CD4-positive, alpha-beta T cell treated with Interleukin-10 for 1 hour (primary cell): ENCODE measurements around the gene FAM120A.

ENCODE experiments used
- DNase-seq: peaks from one replicate; pipeline ENCODE4 v3.0.0-alpha.2; 2020

FAM120A gene

DNA sequence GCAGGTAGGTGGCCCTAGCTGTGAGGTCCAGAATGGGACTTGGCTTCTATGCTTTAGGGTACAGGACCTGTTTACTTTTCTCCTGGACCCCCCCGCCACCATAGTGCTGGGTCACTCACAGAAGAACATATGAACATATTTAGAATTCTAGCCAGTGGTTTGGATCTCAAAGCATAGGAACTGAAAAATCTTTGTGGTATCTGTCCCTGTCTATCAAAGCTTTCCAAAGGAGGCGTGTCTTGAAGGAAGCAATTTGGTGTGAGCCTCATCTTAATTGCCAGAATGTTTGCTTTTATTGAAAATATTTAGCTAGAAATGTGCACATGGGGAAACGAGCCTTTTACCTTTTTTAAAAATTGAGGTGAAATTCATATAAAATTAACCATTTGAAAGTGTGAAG, 131.1 kb downstream of the FAM120A start:
- no peak for DNase-seq

DNA sequence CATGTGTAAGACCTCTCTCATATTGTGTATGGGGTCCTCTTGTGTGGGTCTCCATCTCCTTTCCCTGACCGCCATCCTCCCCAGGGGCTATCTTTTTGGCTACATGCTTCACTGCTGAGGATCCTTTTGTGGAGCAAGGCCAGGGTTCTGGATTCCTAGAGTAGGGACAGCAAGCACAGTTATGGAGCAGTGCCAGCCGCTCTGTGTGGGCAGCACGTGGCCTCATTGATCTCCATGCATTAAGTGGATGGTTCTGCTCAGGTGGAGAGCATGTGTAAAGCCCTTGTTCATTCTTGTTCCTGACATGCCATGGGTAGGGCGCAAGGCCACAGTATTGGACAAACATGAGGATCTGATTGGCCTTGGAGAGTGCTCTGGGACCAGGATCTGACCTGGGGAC, 133.8 kb downstream of the FAM120A start:
- no peak for DNase-seq

DNA sequence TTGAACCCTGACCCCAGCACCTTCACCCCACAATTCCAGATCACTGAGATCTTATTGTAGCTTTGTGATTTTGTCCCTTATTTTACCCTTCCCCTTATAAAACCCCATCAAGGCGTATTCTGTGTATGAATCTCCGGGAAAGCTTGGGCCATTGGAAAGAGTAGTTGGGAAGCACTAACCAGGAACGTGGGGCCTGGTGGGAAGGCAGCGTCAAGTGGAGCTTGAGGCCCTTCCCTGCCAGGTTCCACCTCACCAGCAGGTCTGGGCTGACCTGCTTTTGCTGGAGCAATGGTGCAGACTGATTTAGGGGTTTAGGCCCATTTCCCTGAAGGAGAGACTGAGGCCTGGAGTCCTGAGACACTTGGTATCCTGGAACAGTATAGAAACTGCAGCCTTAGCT, 134.2 kb downstream of the FAM120A start:
- no peak for DNase-seq

DNA sequence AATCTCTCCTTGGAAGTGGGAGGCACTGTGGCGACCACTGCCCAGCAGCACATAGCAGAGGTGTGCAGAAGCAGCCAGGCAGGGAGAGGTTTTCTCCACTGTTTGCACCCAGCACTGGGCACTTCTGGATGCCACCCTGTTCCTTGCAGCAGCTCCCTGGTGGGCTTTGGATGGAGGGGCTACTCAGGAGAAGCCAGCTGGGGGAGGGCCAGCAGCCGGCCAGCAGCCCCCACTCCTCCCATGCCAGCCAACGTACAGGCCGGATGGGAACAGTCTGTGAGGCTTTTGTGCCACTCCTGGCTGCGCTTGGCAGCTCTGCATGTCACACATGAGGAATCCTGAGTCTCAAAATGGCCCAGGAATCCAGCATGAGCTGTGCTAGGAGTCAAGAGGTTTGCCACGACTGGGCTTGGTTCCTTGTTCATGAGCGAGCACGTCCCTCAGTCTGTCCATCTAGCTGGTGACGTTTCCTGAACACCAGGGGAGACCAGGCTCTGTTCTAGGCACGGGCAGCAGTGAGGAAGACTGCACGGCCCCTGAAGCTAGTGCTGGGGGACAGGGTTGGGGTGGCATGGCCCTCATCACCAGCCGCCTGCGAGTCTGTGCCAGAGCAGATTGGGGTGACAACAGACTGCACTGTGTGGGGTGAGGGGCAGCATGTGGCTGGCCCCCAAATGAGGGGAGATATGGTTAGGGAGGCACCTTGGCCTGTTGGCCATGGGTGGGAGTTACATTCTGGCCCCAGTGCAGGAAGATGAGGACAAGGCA, 135.0 kb downstream of the FAM120A start:
- DNase-seq = no peak

DNA sequence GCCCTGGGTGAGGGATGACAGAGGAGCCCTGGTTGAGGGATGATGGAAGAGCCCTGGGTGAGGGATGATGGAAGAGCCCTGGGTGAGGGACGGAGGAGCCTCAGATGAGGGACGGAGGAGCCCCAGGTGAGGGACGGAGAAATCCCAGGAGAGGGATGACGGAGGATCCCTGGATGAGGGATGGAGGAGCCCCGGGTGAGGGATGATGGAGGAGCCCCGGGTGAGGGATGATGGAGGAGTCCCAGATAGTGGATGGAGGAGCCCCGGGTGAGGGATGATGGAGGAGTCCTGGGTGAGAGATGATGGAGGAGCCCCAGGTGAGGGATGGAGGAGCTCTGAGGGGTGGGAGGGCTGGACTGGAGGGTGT, 135.8 kb downstream of the FAM120A start:
- DNase-seq = no peak

DNA sequence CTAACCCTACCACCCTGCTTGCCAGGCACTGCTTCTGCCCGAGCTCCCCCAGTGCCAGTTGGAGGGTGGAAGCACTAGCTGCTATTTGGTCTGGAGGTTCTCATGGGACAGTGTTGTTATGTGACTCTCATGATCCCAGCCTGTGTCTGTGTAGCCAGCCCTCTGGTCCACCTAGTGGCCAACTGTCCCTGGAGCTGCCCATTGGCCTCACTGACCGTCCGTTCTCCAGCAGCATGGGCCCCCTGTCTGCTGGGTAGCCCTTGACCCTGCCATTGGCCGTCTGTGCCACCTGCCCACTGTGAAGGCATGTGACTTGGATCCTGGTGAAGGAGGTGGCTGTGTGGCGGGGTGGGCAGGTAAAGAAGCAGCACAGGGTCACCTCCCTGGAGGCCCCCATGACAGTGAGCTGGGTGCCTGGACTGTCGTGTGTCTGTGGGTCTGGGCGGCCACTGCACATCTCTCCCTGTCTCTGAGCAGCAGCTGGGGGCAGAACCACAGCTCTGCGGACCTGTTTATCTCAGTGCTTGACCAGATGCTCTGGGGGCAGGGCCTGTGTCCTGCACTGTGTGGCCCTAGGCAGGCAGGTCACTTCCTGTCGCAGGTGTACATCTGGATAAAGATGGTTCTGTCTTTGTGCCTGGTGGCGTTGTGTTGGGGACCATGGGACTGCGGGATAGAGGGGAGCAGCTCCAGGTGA, 136.3 kb downstream of the FAM120A start:
- DNase-seq = no peak

DNA sequence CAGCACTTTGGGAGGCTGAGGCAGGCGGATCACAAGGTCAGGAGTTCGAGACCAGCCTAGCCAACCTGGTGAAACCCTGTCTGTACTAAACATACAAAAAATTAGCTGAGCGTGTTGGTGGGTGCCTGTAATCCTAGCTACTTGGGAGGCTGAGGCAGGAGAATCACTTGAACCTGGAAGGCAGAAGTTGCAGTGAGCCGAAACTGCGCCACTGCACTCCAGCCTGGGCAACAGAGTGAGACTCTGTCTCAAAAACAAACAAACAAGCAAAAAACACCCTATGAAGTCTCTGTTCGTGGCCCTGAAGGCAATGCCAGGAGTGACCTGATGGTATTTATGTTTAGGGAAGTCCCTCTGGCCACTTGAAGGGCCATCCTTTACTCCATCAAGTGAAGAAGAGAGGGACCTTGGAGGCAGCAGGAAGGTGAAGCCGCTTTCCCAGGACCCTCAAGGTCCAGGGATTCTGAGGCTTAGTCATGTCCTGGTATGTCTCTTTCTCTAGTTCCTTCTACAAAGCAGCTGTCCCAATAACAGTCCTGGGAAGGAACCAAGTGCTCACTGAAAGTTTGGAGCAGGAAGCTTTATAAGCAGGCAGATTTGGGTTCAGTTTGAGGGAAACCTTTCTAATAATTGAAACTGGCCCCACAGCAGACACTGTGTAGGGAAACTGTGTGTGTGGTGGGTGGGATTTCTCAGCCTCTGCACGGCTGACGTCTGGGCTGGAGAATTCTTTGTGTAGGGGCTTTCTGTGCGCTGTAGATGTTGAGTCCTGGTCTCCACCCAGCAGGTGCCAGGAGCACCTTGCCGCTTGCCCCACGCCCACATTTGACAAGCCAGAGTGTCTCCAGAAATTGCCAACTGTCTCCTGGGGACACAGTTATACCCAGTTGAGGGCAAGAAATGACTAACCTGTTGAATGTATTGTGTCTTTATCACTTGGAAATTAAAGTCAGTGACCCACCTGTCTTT, 137.4 kb downstream of the FAM120A start:
- no peak for DNase-seq

DNA sequence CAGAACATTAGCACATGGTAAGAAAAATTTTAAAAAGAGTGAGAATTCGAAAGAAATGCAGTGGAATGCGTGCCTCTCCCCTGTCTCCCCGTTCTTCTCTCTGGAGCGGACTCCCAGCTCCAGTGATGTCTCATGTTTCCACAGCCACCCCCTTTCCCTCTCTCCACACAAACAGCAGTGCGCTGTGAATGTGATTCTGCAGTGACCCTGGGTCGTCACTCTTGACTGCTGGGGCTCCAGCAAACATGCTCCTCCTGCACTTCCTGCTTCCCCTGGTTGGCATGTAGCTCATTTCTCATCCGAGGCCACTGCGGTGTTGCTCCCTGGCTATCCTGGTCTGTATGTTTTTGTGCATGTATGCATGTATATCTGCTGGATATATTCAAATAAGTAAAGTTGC, 138.2 kb downstream of the FAM120A start:
- DNase-seq = no peak

DNA sequence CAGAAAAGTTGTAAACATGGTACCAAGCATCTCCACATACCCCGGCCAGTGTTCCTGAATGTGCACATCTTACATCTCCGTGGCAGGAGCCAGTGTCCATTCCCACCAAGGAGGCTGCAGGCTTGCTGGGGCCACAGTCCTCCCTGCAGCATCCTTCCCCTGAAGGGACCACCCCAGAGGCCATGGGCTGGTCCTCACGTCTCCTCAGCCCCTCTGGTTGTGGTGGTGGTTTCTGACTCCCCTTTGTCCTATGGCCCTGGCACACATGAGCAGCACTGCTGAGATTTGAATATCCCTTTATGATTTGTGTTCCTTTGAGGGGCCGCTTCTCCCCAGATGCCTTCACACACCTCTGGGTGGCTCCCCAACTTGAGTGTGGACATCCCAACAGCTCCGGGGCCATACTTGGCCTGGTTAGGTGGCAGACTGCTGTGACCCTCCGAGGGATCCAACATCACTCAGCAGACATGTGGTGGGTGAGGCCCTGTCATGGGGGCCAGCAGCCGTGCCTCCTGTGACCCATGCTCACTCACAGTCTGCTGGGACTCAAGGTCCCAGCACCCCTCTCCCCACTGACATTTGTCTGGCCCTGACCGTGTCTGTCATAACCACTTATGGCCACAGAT, 139.2 kb downstream of the FAM120A start:
- DNase-seq = no peak

DNA sequence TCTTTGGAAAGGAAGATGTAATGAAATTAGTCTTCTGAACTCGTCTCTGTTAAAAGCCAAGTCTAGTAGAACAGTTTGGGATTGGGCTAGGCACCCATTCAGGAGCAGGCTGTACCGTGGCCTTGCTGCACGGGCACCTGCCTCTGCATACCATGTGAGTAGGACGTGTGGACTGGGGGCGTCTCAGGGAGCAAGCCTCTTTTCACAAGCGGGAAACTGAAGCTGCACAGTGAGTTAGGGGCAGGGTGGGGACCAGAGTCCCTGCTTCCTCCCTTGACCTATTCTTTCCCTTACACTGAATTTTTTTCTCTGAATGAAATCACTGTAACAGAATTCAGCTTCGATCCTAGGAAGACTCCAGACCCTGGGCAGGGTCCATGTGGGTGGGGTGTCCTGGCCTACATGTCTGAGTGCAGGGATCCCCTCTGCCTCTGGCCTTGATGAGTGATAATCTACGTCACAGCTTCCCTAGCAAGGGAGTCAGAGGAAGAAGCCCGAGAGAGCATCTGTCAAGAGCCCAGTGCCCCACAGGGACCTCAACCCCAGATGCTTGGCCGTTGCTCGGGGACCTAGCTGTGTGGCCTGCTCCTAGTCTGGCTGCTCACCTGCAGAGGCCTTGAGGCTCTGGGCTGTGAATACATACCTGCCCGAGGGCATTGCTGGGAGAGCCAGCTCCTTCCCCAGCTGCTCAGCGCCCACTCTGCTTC, 140.0 kb downstream of the FAM120A start:
- no peak for DNase-seq

DNA sequence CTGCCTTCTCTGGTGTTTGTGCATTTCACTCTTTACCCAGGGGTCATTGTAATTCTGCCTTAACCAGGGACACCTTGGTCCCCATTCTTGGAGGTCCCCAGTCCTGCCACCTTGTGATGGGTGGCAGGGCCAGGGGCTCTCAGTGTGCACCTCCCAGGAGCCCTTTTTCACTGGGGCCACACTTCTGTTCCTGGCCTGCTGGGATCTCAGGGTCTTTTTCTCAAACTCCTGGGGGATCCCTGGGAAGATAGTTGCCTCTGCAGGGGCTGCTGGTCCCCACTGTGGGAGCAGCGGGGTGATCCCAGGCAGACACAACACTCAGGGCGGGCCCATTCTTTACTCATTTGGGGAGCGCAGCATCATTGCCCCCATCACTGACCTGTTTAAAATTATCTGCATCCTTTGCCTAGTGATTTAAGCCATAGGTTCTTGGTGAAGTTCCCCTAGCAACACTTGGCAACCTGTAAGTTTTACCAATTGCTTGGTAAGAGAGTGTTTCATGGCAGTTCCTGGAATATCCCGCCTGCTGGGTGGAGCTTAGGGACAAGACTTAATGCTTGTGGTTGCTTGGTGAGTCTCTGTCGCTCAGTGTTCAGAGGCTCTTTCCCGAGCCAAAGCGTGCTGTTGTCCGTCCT, 140.6 kb downstream of the FAM120A start:
- DNase-seq = no peak

DNA sequence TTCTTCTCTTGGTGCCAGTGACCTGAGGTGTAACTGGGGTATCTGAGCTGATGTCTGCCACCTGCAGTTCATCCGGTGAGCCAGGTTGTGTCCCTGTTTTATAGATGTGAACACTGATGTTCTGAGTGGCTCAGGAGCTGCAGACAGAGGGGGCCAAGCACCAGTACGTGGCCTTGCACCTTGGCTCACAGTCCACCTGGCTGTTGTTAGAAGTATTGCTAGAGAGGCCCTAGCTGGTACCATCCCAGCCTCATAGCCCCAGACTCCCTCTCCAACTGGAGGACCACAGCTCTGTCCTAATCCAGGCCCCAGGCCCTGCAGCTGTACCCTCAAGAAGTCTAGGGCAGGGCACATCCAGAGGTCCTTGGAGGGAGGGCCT, 141.1 kb downstream of the FAM120A start:
- no peak for DNase-seq

DNA sequence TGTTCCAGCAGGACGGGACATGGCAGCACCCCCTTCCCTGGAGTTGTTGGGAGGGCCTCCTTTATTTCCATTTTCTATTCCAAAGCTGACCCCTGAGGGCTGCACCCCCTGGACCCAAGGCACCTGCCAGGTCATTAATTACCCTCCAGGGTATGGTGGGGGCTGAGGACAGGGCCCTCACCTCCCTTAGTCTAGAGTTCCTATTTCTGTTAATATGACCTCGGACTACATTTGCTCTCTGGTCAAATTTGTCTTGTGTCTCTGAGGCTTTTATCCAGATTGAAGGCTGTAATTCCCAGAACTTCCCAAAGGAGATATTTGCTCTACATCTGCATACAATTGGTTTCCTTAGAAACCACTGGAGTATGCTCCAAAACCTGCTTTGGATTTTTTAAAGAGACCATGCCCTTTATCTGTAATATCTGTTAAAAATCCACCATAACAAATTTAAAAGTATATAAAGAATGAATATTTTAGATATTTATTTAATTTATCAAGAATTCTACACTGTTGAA, 141.7 kb downstream of the FAM120A start:
- no peak for DNase-seq

DNA sequence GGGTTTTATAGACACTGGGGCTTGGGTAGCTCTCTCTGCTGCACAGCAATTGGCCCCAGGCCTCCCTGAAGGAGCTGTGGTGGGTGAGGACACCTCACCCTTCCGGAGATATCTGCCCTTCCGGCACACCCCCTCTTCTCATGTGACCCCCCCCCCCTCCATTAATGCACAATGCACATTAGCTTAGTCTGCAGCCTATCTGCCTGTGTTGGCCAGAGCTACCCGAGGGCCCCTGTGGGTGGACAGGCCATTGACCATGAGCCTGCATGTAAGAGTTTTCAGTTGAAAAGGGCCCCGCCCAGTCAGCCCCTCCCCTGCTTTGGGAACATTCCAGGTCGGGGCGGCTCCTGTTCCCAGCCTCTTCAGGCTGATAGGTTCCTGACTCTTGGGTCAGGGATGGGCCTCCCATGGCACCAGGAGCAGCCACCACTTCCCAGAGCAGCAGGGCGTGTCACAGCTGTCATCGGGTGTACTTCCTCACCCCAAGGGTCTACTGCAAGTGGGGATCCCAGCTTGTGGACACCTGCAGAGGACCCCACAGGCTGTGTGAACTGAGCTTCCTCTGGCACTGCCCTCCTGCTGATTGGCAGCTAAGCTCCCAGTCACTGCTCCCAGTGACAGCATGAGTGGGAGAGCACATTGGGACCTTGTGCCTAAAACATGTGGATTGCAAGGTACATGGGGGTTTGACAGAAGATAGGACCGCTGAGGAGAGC, 142.7 kb downstream of the FAM120A start:
- no peak for DNase-seq

DNA sequence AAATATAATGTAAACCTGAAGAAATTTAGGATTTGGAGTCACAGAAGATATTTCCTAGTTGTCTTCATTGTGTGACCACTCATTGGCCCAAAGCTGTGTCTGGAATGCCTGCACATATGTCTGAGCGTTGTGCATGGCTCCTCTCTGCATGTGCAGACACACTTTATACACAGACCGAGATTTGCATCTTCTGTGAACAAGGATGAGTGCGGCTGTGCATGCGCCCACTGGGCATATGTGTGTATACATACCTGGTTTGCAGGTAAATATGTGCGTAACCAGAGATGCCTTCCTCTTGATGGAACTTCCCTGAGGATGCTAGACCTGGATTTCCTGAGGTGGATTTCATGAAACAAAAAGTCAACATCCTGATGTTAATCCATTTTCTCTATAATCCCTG, 144.0 kb downstream of the FAM120A start:
- DNase-seq = no peak

DNA sequence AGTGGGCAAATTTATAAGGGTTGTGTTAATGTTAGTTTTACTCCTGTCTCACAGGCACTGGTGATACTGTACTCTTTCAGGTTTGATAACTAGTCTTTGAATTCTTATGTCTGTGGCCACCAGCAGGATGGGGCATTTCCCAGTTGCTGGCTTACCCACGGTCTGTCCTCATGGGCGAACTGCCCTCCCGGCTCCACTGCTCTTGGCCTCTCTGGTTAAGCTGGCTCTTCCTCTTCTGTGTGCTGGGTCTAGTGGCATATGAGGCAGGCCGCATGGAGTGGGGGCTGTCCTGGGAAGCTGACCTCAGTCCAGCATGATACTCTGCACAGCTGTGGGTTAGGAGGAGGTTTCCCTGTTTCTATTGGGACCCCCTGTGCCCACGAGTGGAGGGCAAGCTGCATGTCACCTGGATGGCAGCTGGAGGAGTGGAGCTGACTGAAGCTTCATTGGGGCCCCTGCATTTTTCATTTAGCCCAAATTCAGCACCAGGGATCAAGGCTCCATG, 144.4 kb downstream of the FAM120A start:
- DNase-seq = no peak

DNA sequence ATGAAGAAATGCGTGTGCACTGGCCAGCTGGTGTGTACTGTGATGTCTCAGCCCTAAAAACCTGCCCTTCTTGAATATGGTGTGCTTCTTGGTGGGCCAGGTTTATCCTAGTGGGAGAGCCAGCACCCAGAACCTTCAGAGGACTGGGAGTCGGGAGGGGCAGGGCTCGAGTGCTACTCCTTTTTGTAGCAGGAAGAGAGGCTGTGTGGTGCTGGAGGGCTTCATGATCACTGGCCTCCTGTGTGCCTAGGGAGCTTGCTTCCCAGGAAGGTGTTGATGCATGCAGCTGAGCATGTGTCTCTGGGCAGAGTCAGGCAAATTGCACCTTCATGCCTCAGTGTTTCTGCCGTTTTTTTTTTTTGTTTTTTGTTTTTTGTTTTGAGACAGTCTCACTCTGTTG, 144.9 kb downstream of the FAM120A start:
- no peak for DNase-seq

DNA sequence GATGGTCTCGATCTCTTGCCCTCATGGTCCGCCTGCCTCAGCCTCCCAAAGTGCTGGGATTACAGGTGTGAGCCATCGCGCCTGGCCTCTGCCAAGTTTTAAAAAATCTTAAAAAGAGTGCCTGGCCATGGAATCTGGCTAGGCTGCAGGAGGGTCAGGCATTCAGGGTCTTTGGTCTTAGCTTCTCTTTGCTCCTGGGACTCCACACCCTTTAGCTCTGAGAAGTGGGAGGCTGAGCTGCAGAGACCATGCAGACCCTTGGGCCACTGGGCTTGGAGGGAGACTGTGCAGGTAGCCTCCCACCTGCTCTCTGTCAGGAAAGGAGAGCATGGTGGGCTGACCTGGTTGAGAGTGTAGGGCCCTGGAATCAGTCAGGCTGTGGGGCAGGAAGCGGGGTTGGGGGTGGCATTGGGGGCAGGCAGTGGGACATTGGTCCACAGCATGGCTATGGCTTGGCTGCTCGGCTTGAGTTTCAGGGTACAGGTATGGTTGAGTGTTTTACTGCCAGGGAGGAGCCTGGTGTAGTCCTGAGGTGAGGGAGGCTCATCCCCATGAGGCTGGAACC, 145.7 kb downstream of the FAM120A start:
- no peak for DNase-seq

DNA sequence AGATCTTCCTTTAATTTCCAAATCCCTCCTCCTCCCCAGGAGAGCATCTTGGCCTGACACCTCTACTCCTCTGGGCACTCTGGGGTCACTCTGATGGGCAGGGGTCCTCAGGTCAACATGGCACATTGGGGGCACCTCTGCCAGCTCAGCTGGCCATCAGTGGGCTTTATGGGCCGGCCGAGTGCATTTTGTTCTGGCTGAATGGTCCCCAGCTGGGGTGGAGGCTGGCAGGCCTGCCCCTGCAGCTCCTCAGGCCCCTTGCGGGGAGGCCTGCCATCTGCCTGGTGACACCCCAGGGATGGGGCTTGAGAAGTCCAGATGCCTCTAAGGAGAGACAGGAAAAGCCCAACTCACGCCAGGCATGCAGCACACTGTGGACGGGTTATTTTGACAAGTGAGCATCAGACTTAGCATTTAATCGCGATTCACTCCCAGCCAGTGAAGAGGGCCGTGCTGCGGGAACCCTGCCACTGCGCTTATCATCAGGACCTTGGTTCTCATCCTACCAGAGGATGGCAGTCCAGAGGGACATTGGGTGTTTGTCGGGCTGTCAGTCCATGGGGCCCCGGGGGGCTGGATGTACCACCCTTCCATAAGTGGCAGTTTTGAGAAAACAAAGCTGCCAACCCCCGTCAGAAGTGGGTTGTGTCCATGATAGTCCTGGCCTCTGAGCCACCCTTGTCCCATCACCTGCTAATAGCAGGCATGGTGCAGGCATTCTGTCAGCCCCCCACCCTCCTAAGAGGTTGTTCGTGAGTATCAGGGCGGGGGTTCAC, 146.6 kb downstream of the FAM120A start:
- DNase-seq = no peak
